Measurements from ENCODE around the gene REEP3. TPM values are rescaled to one million over a fixed set of nuclear protein-coding genes. Genes with fewer than 3 reads are reported as not detected.

The REEP3 gene
- total RNA-seq, 3 donors from 2014 or later (not counting 1 experiment from before 2014, with no cell fraction given): 4.6 to 10.2 (median 8.3) TPM

GRCh38 chr10:63622097-63622496 lies 100.9 kb downstream of the REEP3 start:
- intact Hi-C loops (cut with micrococcal nuclease): no loop called here
- WGBS (ENCODE audit: insufficient coverage): 100% methylated on average over 1 of the region's 2 CpGs
- H3K36me3 ChIP-seq (ENCODE audit: control insufficient read depth, insufficient read depth, low read length): peaks cover 2% of the 10 kb centered on the region

GRCh38 chr10:63624701-63625100 lies 103.5 kb downstream of the REEP3 start:
- peaks cover 2 to 8% of the 10 kb centered on the region in 2 donors for H3K27me3 Mint-ChIP-seq (ENCODE audit: low read depth in 2 of 2)
- intact Hi-C loops (cut with micrococcal nuclease): no loop called here
- DNase-seq (no peak), ATAC-seq (no peak)
- WGBS (ENCODE audit: insufficient coverage): 83% methylated on average over 1 of the region's 2 CpGs
- no peak overlapping the region for H3K27ac Mint-ChIP-seq
- no peak overlapping the region for H3K4me3 Mint-ChIP-seq
- no peak for TF ChIP-seq CTCF (IDR thresholded peaks at IDR 0.05)
- no peaks in the 10 kb centered on the region for H3K9me3 Mint-ChIP-seq
- Histone ChIP-seq H3K4me3 (ENCODE audit: low read length) (no peak overlapping the region), H3K27me3 (ENCODE audit: control insufficient read depth, insufficient read depth, low read length) (no peaks in the 10 kb centered on the region), H3K9me3 (ENCODE audit: control insufficient read depth, insufficient read depth, low read length) (no peaks in the 10 kb centered on the region), H3K4me1 (ENCODE audit: control insufficient read depth, insufficient read depth, low read length) (peaks cover 10% of the 10 kb centered on the region), H3K27ac (ENCODE audit: low read length) (no peak overlapping the region), H3K36me3 (ENCODE audit: control insufficient read depth, insufficient read depth, low read length) (no peaks in the 10 kb centered on the region)
- H3K4me1 Mint-ChIP-seq: peaks cover 14 to 17% of the 10 kb centered on the region in 2 donors
- no peaks in the 10 kb centered on the region for H3K36me3 Mint-ChIP-seq

More at GRCh38 chr10:63622097-63622496, 100.9 kb downstream of the REEP3 start:
- Histone ChIP-seq H3K27ac (ENCODE audit: low read length) (no peak overlapping the region), H3K9me3 (ENCODE audit: control insufficient read depth, insufficient read depth, low read length) (no peaks in the 10 kb centered on the region), H3K27me3 (ENCODE audit: control insufficient read depth, insufficient read depth, low read length) (no peaks in the 10 kb centered on the region), H3K4me1 (ENCODE audit: control insufficient read depth, insufficient read depth, low read length) (no peaks in the 10 kb centered on the region), H3K4me3 (ENCODE audit: low read length) (no peak overlapping the region)
- no peak for ATAC-seq
- no peak overlapping the region for H3K4me3 Mint-ChIP-seq
- TF ChIP-seq CTCF (IDR thresholded peaks at IDR 0.05): no peak
- no peaks in the 10 kb centered on the region for H3K4me1 Mint-ChIP-seq
- no peaks in the 10 kb centered on the region for H3K9me3 Mint-ChIP-seq
- no peaks in the 10 kb centered on the region for H3K27me3 Mint-ChIP-seq (ENCODE audit: low read depth in 2 of 2)
- no peak overlapping the region for H3K27ac Mint-ChIP-seq
- no peak for DNase-seq
- no peaks in the 10 kb centered on the region for H3K36me3 Mint-ChIP-seq

GRCh38 chr10:63627396-63627795 lies 106.2 kb downstream of the REEP3 start:
- Mint-ChIP-seq H3K4me3 (no peak overlapping the region), H3K4me1 (peaks cover 22 to 27% of the 10 kb centered on the region in 2 donors), H3K27ac (no peak overlapping the region), H3K9me3 (no peaks in the 10 kb centered on the region), H3K36me3 (no peaks in the 10 kb centered on the region), H3K27me3 (ENCODE audit: low read depth in 2 of 2) (peaks cover 2 to 8% of the 10 kb centered on the region in 2 donors)
- DNase-seq (no peak), ATAC-seq (no peak)
- TF ChIP-seq CTCF (IDR thresholded peaks at IDR 0.05): no peak
- H3K9me3 ChIP-seq (ENCODE audit: control insufficient read depth, insufficient read depth, low read length): no peaks in the 10 kb centered on the region
- no peaks in the 10 kb centered on the region for H3K36me3 ChIP-seq (ENCODE audit: control insufficient read depth, insufficient read depth, low read length)
- H3K4me3 ChIP-seq (ENCODE audit: low read length): no peak overlapping the region
- intact Hi-C loops (cut with micrococcal nuclease): no loop called here
- 94% methylated on average over 7 of the region's 8 CpGs for WGBS (ENCODE audit: insufficient coverage)
- H3K27ac ChIP-seq (ENCODE audit: low read length): no peak overlapping the region
- peaks cover 21% of the 10 kb centered on the region for H3K4me1 ChIP-seq (ENCODE audit: control insufficient read depth, insufficient read depth, low read length)
- no peaks in the 10 kb centered on the region for H3K27me3 ChIP-seq (ENCODE audit: control insufficient read depth, insufficient read depth, low read length)

GRCh38 chr10:63627881-63628296 lies 106.7 kb downstream of the REEP3 start:
- H3K27ac Mint-ChIP-seq: no peak overlapping the region
- no peak for TF ChIP-seq CTCF (IDR thresholded peaks at IDR 0.05)
- H3K27ac ChIP-seq (ENCODE audit: low read length): no peak overlapping the region
- no peaks in the 10 kb centered on the region for H3K36me3 Mint-ChIP-seq
- intact Hi-C loops (cut with micrococcal nuclease): no loop called here
- H3K36me3 ChIP-seq (ENCODE audit: control insufficient read depth, insufficient read depth, low read length): no peaks in the 10 kb centered on the region
- H3K27me3 ChIP-seq (ENCODE audit: control insufficient read depth, insufficient read depth, low read length): no peaks in the 10 kb centered on the region
- no peak overlapping the region for H3K4me3 Mint-ChIP-seq
- H3K9me3 Mint-ChIP-seq: no peaks in the 10 kb centered on the region
- DNase-seq: no peak
- 65% methylated on average over 2 of the region's 2 CpGs for WGBS (ENCODE audit: insufficient coverage)
- no peaks in the 10 kb centered on the region for H3K9me3 ChIP-seq (ENCODE audit: control insufficient read depth, insufficient read depth, low read length)
- H3K27me3 Mint-ChIP-seq (ENCODE audit: low read depth in 2 of 2): peaks cover 2 to 8% of the 10 kb centered on the region in 2 donors
- peaks cover 22 to 27% of the 10 kb centered on the region in 2 donors for H3K4me1 Mint-ChIP-seq
- H3K4me3 ChIP-seq (ENCODE audit: low read length): no peak overlapping the region
- ATAC-seq: no peak
- peaks cover 21% of the 10 kb centered on the region for H3K4me1 ChIP-seq (ENCODE audit: control insufficient read depth, insufficient read depth, low read length)
